Measurements from ENCODE around the gene UBTF.
A peak's percentile ranks its signal among the peaks of the same experiment; 100 is the strongest.
"Not testable (repeated sequence)": the region's sequence is repeated elsewhere in the genome, so short reads cannot be mapped to it uniquely, and the experiment has no call there.

UBTF gene

DNA sequence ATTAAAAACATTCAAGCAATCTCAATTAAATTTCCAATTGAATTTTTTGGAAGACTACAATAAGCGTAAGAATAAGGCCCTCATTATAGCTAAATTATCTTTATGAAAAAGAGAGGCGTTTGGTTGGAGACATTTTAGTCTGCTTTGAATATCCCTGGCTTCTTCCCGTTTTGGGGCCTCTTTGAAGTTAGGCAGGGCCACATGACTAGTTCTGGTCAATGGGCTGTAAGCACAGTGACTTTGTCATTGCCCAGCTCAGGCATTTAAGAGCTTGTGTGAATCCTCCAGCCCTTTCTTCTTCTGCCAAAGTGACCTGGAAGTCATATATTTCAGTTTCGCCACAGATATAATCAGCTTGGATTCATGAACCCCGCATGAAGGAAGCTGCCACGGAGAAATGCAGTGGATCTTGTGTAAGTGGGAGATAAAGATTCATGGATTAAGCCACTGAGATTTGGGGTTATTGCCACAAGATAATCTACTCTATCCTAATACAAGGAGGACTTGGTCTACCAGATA, 21.7 kb upstream of the UBTF start:
- no peak for DNase-seq

DNA sequence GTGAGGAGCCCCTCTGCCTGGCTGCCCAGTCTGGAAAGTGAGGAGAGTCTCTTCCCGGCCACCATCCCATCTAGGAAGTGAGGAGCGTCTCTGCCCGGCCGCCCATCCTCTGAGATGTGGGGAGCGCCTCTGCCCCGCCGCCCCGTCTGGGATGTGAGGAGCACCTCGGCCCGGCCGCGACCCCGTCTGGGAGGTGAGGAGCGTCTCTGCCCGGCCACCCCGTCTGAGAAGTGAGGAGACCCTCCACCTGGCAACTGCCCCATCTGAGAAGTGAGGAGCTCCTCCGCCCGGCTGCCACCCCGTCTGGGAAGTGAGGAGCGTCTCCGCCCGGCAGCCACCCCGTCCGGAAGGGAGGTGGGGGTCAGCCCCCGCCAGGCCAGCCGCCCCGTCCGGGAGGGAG, 18.4 kb upstream of the UBTF start:
- DNase-seq: not testable (repeated sequence)

DNA sequence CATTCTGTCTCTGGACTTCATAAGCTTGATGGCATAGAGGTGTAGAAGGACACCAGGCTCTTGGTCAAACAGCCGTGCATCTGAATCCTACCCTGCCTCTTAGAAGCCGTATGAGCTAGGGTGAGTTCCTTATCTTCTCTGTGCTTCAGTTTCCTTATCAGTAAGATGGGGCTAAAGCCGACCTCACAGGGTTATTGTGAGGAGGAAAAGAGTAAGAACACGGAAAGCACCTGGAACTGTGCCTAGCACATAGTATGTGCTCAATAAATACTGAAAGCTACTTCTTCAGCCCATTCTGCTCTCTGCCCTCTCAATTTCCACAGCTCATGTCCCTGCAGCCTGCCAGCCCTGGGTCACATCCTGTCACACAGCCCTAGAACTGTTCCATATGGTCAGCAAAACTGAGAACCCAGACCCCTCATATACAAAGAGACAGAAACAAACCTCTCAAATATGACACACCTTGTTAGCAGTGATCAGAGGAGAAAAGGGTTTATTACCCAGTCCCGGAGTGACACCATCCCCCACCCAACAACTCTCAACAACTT, 17.0 kb upstream of the UBTF start:
- no peak for DNase-seq

DNA sequence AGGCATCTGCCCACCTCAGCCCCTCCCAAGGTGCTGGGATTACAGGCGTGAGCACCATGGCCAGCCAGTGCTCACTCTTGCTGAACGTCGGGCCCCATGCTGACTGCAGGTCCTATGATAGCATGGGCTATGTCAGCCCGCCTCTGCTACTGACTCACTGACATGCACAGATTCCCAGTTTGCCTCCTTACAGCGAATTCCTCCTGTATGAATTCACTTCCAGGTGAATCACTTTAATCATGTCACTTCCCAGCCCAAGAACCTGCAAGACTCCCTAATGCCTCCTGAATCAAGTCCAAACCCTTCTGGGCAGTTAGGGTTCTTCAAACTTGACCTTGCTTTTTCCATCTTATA, 16.1 kb upstream of the UBTF start:
- DNase-seq: no peak

DNA sequence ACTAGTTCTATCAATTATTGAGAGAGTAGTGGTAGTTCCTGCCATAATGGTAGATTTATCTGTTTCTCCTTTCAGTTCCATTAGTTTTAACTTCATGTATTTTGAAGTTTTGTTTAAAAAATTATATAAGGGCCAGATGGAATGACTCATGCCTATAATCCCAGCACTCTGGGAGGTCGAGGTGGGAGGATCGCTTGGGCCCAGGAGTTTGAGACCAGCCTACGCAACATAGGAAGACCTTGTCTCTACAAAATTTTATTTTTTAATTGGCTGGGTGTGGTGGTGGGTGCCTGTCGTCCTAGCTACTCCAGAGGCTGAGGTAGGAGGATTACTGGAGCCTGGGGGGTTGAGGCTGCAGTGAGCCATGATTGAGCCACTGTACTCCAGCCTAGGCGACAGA, 14.1 kb upstream of the UBTF start:
- no peak for DNase-seq

DNA sequence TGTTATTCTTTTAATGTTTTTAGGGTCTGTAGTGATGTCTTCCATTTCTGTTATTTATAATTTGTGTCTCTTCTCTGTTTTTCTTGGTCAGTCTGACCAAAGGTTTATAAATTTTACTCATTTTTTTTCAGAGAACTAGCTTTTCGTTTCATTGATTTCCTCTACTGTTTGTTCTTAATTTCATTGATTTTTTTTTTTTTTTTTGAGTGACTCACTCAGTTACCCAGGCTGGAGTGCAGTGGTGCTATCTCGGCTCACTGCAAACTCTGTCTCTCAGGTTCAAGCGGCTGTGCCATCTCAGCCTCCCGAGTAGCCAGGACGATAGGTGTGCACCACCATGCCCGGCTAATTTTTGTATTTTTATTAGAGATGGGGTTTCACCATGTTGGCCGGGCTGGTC, 12.6 kb upstream of the UBTF start:
- DNase-seq: no peak

DNA sequence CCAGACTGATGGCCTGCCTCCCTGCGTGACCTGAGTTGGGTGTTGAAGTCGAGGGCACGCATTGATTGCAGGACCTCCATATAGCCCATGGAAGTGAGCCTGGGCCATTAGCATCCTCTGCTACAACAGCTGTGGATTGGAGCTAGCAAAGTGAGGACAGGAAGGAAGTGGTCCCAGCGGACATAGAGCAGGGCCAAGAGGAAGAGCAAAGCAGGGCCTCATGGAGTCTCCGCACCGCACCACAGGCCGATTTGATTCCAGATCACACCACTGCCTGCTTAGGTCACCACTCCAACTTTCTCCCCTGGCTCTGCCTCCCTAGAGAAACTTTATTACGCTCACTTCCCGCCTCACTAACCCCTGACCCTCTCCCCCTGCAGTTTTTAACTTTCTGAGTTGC, 10.7 kb upstream of the UBTF start:
- no peak for DNase-seq

DNA sequence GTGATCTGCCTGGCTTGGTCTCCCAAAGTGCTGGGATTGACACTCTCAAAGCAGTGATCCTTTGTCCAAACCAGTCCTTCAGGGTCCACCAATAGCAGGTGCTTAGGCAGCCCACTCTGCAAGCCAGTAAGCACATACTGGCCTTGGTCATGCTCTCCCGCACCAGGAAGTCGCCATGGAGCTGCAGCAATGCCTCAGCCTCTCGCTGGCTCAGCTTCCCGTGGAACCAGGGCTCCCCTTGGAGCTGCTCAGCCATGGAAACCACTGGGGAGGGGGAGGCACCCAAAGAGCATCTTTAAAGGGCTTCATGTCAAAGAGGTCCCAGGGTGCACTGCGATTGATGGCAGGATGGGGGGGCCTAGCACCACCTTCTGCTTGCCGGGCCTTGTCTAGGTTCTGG, 9.6 kb upstream of the UBTF start:
- no peak for DNase-seq

DNA sequence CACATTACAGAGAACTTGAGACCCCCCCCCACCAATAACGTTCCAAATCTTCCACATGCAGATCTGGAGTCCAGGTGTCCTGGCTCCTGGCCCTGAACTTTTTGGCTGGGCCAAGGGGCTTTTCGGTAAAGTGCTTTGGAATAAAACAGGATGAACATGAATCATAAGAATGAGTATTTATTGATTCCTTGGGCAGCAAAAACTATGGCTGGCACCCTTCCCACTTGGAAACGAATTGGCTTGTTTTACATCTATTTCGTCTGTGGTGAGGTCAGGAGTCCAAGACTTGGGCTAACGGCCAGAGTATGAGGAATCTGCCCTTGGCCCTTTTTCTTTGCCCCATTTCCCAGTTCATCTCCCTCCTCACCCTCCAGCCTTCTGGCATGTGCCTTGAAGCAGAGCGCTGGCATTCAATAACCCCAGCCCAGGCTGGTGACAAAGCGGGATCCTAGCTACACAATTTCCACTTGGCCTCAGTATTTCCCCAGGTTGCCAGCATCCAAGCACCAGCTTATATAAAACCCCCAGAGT, 4.1 kb upstream of the UBTF start:
- no peak for DNase-seq

DNA sequence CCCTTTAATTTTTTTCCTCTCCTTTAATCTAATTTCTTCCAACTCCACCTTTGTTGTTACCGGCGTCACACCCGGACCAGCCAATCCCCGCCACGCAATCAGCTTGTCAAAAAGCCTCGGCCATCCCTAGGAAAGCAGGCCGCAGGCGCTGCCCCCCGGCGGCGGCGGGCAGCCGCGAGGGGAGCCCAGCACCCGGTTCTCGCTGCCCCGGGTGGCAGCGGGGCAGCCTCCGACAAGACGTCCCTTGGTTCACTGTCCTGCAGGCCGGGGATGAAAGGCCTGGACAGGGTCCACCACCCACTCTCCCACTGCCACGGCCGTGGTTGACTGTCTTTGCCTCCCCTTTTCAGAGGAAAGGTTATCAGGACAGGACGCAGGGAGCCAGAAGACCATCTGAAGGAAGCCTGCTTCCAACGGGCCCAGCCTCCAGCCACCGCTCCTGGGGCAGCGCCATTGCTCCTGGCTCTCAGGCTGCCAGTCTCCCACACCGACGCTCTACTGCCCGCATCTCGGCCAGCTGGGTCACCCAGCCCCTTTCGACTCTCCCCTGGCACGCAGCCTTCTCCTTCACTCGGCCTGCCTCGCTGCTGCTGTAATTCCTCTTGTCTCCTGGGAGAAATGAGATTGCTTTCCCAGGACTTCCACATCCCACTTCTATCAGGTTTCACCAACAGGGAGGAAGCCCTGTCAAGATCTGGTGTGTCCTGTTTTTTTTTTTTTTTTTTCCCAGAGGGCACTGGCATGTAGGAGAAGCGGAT, 2.8 kb upstream of the UBTF start:
- peak; percentile 69 for DNase-seq

DNA sequence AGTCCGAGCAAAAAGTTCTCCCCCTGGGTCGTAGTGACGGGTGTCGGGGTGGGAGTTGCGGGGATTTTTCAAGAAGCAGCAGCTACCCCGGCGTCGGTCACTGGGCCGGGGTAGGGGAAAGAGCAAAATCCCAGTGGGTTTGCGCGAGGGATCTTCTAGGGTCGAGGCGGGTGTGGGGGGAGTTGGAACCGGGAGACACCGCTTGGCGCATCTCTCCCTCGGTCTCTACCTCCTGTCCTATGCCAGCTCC, 2.3 kb upstream of the UBTF start:
- no peak for DNase-seq

DNA sequence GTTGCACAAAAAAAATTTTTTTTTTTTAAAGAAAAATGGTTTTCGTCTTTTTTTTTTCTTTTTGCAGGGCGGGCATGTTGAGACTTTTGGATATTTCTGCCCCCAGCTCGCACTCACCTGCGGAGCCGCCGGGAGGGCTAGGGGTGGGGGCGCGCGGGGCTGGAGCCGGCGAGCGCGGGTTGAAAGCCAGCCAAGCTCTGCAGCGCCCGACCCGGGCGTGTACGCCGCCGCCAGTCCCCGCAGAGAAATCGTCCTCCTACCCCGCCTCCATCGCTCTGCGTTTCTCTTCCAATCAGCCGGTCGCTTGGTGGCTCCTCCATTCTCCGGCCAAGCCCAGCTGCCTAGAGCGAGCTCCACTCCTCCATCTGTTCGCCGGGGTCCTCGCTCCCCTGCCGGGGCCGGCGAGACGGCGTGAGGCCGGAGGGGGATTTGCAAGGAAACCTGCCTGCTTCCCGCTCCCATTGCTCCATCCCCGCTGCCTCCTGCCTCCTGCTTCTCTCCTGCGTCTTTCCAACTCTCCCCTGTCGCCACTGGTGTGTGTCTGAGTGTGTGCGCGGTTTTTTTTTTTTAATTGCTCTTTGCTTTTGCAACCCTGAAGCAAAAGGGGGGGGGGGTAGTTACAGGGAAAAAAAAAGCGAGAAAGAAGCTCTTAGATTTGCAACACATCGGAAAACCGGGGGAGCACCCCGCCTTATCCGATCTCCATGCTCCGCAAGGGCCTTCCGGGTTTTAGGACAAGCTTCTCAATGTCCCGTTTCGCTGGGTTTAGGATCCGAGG, 1.8 kb upstream of the UBTF start:
- DNase-seq: peak; percentile 78

DNA sequence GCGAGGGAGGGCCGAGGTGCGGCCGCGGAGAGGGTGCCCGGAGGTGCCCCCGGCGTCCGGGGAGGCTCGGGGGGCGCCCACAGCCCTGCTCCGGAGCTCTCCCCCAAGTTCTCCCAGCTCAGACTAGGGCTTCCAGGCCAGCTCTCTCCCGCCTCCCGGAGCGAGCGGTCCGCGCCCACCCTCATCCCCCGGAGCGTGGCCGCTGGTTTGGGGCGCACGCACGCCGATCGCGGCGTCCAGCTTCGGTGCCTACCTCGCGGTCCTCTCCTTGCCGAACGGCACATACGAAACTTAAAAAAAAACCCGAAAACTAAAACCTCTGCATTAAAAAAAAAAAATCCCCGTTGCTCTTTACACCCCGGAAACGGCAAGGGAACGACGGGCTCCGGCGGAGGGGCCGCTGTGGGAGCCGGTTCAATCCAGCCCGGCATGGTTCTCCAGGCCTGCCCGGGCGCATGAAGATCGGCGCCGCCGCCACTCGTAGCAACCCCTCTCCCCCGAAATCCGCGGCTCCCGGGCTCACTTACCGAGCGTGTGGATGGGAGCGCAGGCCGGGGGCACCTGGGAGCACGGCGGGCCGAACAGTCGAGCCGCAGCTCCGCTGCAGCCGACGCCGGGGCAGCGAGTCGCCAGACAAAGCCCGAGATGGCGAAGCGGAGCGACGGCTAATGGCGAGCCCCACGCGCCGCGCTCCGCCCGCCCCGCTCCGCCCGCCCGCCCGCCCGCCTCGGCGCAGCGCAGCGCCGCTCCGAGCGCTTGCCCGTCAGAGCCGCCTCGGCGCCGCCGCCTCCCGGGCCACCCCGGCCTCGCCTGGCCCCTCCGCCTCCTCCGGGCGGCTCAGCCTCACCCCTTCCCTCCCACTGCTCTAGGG, 973 bp upstream of the UBTF start:
- DNase-seq: peak; percentile 56

DNA sequence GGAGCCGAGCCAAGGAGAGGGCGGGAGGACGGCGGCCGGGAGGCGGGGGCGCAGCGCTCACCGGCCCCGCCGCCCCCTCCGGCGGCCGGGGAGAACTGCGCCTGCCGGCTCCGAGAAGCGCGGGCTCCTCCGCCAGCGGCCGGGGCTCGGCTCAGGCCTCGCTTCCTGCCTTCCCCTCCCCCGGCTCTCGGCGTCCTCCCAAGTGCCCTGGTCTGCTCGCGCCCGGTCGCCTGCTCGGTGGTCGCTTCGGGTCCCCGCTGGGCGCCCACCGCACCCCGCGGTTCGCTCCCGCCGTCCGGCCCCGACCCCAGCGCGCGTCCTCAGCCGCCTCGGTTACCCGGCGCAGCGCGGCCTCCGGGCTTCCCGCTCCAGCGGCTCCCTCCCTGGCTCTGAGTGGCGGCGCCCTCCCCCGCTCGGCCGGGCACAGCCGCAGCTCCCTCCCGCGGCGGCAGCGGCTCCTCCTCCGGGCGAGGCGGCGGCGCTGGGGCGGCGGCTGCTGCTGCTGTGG, 313 bp downstream of the UBTF start:
- DNase-seq: peak; percentile 31

DNA sequence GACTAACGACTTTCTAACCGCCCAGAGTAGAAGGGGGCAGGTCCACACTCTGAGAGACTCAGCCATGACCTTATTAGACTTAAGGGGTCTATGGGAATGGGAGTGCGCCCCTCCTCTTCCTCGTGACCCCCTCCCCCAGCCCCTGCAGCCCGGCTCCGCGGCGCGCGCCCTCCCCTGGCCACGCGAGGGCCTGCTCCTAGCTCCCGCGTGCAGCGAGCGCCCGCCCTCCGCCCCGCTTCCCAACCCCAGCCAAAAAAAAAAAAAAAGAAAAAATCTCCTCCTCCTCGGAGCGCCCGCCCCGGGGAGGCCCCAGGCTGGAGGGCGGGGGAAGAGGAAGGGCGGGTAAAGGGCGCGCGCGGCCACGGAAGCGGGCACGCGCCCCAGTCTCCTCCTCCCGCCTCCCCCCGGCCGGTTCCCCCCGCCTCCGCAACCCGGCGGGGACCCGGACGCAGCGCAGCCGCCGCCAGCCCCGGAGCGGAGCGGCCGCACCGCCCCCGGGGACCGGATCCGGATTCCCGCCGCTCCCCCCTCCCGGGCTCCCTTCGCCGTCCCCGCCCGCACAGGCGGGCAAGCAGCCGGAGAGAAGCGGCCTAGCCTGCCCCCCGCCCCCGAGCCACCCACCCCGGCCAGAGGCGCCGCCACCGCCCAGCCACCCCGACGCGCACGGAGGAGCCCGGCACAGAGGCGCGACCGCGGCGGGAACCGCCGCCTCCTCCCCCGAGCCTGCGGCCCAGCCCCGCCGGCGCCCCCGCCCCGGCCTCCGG, 949 bp downstream of the UBTF start:
- peak; percentile 61 for DNase-seq

DNA sequence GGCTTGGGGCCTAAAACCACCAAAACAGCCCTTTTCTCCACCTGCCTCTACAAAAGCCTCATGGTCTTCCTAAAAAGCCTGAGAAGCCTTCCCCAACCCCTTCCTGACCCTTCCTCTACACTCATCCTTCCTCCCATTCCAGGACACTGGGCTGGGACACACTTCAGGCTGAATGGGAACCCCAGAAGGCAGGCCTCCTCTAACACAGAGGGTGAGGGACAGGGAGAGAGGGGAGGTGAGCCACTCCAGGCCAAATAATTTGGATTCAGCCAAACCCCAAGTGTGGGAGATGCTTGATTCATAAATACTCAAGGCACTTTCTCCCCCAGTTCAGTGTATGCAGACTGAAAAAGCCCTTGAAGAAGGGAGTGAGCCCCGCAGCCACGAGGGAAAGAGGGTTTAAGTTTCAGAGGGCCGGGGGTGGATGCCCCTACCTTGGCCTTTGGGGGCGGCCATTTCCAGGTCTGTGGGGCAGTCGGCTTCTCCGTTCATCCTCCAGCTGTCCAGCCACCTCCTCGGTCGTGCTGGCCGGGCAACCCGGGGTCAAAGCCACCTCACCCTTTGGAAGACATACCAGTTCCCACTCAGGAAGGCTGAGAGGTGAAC, 1.6 kb downstream of the UBTF start:
- DNase-seq: no peak

DNA sequence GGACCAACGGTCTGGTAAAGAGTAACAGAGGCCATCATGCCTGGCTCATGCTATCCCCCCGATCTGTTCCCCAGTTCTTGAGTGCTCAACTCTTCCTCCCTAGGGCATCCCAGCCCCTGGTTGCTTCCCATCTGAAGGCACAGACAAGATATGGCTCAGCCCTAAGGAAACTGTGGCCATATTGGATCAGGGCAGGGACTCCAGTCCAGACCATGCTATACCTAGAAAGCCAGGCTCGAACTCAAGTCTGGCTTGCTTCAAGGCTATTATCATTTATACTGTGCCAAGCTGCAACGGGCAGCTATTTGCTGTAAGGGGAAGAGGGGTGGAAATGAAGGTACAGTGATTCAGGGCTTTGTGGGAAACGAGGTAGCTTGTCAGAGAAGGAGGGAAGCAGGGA, 2.8 kb downstream of the UBTF start:
- DNase-seq: no peak

DNA sequence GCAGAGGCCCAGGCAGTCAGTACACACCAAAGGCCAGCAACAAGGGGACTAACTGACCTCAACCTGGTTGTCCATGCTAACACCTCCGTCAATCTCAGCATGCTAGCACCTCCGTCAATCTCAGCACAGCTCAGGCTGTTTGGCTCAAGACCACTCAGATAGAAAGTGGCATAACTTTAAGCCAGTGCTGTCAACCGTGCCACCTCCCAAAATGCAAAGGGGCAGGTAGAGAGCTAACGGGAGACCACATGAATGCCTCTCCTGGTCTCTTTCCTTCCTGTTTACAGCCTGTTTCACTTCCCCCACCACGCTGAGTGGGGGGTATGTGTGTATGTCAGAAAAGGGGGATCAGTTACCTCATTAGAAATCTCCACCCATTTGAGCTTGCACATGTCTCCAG, 3.3 kb downstream of the UBTF start:
- DNase-seq: no peak

DNA sequence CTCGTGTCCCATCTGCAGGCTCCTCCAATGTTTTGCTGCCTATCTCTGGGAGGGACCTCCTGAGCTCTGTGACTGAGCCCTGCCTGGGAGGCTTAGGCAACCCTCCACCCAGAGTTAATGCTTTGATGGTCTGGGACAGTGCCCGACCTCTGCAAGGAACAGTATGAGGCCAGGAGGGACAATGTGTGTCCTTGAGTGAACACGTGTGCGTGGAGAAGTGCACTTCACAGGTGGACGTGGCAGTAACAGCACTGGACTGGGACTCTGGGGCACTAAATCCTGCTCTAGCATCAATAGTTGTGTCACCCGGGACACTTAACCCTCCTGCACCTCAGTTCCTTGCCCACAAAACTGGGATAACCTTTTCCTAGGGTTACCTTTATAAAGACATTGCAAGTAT, 4.6 kb downstream of the UBTF start:
- no peak for DNase-seq

DNA sequence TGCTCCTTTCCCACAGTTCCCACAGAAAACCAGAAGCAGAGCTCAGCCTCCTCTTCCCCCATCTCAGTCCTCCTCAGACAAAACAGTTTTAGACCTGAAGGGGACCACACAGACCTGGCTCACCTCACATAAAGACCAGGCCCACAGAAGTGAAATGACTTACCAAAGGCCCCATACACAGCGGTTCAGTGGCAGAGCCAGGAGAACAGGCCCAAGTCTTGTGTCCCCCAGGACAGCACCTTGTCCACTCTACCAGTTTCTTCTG, 5.3 kb downstream of the UBTF start:
- DNase-seq: no peak

DNA sequence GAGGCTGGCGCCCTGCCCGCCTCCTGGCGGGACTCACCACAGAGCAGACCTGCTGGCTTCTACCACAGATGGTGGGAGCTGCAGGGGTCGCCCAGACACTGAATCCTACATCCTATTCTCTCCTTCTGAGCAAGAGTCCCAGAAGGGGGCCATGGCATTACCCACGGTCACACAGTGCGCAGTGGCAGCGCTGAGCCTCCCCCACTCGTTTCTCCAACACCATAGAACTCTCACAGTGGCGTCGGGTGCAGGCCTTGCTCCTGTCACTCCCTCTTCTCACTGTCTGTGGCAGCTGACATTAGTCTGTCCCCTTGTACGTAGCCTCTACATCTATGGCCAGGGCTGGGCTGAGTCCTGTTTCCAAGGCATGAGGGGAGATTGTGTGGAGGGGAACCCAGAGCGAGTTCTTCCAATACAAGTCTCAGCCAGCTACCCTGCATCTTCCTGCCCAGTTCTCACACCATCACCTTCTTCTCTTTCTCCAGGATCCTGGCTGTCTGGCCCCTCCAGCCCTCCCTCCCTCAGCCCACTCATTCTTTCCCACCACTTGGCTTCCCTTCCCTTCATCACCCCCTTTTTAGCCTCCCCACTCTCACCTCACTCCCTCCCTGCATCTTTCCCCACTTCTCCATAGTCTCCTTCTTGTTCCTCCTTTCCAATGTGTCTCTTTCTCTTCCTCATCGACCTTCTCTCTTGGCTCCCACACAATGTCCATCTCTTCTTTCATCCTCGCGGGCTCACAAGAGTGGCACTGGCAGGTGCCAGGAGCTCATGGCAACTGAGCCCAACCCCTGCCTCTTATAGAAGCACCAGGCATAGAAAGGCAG, 5.9 kb downstream of the UBTF start:
- no peak for DNase-seq

Data from NCI-H510A treated with DMSO at 0.1 percent for 48 hours (cell line).